Measurements from ENCODE around the gene ZNF221. TPM values are rescaled to one million over a fixed set of nuclear protein-coding genes. Genes with fewer than 3 reads are reported as not detected.
A peak's percentile ranks its signal among the peaks of the same experiment; 100 is the strongest.

ZNF221 gene
- total and polyA plus RNA-seq, 9 of the 15 experiments (the other 6 are each of a cell fraction or from before 2014, with no cell fraction given), result 0.32 to 1.4 (median 0.45) TPM

- TF ChIP-seq NFXL1 (CRISPR knock-in tag; IDR thresholded peaks at IDR 0.05) (no peak), TBL1XR1 (IDR thresholded peaks at IDR 0.05; ENCODE audit: low read length in 2 of 2) (0 out of 4 replicates have a peak, but pooled peaks of 1 of the 2 experiments have one; percentile 13), TSHZ1 (CRISPR knock-in tag; IDR thresholded peaks at IDR 0.05) (no peak), RAD21 (CRISPR knock-in tag; conservative IDR thresholded peaks at IDR 0.05 in 1 of 2, IDR thresholded peaks at IDR 0.05 in 1 of 2) (no peak; a peak in 1 of 4 replicates), GABPB1 (CRISPR knock-in tag; IDR thresholded peaks at IDR 0.05) (peak; percentile 97), NFE2 (IDR thresholded peaks at IDR 0.05; ENCODE audit: low read depth) (no peak), FOXM1 (IDR thresholded peaks at IDR 0.05; ENCODE audit: low read depth) (peak; percentile 16; the same call in 1 of the 2 replicates), FOXM1 (CRISPR knock-in tag; IDR thresholded peaks at IDR 0.05; ENCODE audit: low read depth) (no peak), SIX5 (IDR thresholded peaks at IDR 0.05; ENCODE audit: borderline replicate concordance in 1 of 2, insufficient read depth in 1 of 2, low read depth in 1 of 2, low read length in 2 of 2) (peak; percentile 82 to 85), ZNF280A (IDR thresholded peaks at IDR 0.05; ENCODE audit: low read depth, partially characterized antibody) (no peak), THRA (IDR thresholded peaks at IDR 0.05) (no peak), ZFP30 (CRISPR knock-in tag; IDR thresholded peaks at IDR 0.05; ENCODE audit: borderline replicate concordance) (no peak)
- TF ChIP-seq, protein P1, sequence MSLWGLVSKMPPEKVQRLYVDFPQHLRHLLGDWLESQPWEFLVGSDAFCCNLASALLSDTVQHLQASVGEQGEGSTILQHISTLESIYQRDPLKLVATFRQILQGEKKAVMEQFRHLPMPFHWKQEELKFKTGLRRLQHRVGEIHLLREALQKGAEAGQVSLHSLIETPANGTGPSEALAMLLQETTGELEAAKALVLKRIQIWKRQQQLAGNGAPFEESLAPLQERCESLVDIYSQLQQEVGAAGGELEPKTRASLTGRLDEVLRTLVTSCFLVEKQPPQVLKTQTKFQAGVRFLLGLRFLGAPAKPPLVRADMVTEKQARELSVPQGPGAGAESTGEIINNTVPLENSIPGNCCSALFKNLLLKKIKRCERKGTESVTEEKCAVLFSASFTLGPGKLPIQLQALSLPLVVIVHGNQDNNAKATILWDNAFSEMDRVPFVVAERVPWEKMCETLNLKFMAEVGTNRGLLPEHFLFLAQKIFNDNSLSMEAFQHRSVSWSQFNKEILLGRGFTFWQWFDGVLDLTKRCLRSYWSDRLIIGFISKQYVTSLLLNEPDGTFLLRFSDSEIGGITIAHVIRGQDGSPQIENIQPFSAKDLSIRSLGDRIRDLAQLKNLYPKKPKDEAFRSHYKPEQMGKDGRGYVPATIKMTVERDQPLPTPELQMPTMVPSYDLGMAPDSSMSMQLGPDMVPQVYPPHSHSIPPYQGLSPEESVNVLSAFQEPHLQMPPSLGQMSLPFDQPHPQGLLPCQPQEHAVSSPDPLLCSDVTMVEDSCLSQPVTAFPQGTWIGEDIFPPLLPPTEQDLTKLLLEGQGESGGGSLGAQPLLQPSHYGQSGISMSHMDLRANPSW (CRISPR knock-in tag; IDR thresholded peaks at IDR 0.05), result no peak
- TF ChIP-seq, protein P2, sequence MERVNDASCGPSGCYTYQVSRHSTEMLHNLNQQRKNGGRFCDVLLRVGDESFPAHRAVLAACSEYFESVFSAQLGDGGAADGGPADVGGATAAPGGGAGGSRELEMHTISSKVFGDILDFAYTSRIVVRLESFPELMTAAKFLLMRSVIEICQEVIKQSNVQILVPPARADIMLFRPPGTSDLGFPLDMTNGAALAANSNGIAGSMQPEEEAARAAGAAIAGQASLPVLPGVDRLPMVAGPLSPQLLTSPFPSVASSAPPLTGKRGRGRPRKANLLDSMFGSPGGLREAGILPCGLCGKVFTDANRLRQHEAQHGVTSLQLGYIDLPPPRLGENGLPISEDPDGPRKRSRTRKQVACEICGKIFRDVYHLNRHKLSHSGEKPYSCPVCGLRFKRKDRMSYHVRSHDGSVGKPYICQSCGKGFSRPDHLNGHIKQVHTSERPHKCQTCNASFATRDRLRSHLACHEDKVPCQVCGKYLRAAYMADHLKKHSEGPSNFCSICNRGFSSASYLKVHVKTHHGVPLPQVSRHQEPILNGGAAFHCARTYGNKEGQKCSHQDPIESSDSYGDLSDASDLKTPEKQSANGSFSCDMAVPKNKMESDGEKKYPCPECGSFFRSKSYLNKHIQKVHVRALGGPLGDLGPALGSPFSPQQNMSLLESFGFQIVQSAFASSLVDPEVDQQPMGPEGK (CRISPR knock-in tag; IDR thresholded peaks at IDR 0.05; ENCODE audit: borderline replicate concordance), result no peak
Observed at GRCh38 chr19:43934985-43935708, 15.9 kb upstream of the ZNF221 start, which contains the start of gene ZNF45 (continued).
